Ascending aorta (tissue), 2 donors: ENCODE measurements around the gene MFAP1. TPM values are rescaled to one million over a fixed set of nuclear protein-coding genes. Genes with fewer than 3 reads are reported as not detected.

ENCODE experiments used
- DNase-seq, 2 donors: peaks; one replicate each; pipeline ENCODE4 v3.0.0-alpha.2; 2019; ENCODE audit warnings: low spot score in 2 of 2
- H3K27ac ChIP-seq, 2 donors: fragments of 200-600 bp; sonication (generic); one replicate each; pipeline ENCODE4 v1.5.1; 2016 to 2017; ENCODE audit warnings: mild to moderate bottlenecking in 1 of 2
- H3K27me3 ChIP-seq: fragments of 200-600 bp; sonication (generic); one replicate; pipeline ENCODE4 v1.5.1; 2017
- H3K36me3 ChIP-seq, 2 donors: fragments of 200-600 bp; sonication (generic); one replicate each; pipeline ENCODE4 v1.5.1; 2016
- H3K4me1 ChIP-seq, 2 donors: fragments of 200-600 bp; sonication (generic); one replicate each; pipeline ENCODE4 v1.5.1; 2016 to 2017; ENCODE audit warnings: mild to moderate bottlenecking in 1 of 2
- H3K4me3 ChIP-seq, 2 donors: fragments of 200-600 bp; sonication (generic); one replicate each; pipeline ENCODE4 v1.5.1; 2016 to 2017; ENCODE audit warnings: mild to moderate bottlenecking in 1 of 2
- H3K9me3 ChIP-seq, 2 donors: fragments of 200-600 bp; sonication (generic); one replicate each; pipeline ENCODE4 v1.5.1; 2016
- intact Hi-C: fragments of 100-400 bp; cut with DNase I; formaldehyde crosslinking; loops from one replicate; pipeline ENCODE4 v1.15.1; 2023
- total RNA-seq: library from RNA; depleted of rRNA; stranded (reverse); fragments of >200 nt; gene quantifications from one replicate; pipeline ENCODE4 v1.1.0, GENCODE V29; 2016
- TF ChIP-seq, protein P1 (sequence below), 3 experiments: fragments of 200-600 bp in 2 of 3; fragments of 450-650 bp in 1 of 3; sonication (generic) in 2 of 3; IDR thresholded peaks; one replicate each; pipeline ENCODE4 v1.5.1; 2016 to 2019; ENCODE audit warnings: antibody characterized with exemption in 3 of 3, mild to moderate bottlenecking in 1 of 3, moderate library complexity in 1 of 3

The MFAP1 gene
- total RNA-seq, 1 donor from 2014 or later, result 14.8 TPM

GRCh38 chr15:43789409-43789808 is 35.1 kb downstream of the MFAP1 start:
- DNase-seq, result no peak
- H3K27me3 ChIP-seq, result no peaks in the 10 kb centered on the region
- H3K27ac ChIP-seq, result no peak overlapping the region
- peaks cover 12 to 13% of the 10 kb centered on the region in 2 donors for H3K4me1 ChIP-seq
- H3K9me3 ChIP-seq, result no peaks in the 10 kb centered on the region
- TF ChIP-seq, protein P1, sequence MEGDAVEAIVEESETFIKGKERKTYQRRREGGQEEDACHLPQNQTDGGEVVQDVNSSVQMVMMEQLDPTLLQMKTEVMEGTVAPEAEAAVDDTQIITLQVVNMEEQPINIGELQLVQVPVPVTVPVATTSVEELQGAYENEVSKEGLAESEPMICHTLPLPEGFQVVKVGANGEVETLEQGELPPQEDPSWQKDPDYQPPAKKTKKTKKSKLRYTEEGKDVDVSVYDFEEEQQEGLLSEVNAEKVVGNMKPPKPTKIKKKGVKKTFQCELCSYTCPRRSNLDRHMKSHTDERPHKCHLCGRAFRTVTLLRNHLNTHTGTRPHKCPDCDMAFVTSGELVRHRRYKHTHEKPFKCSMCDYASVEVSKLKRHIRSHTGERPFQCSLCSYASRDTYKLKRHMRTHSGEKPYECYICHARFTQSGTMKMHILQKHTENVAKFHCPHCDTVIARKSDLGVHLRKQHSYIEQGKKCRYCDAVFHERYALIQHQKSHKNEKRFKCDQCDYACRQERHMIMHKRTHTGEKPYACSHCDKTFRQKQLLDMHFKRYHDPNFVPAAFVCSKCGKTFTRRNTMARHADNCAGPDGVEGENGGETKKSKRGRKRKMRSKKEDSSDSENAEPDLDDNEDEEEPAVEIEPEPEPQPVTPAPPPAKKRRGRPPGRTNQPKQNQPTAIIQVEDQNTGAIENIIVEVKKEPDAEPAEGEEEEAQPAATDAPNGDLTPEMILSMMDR (IDR thresholded peaks at IDR 0.05), result no peak
- peaks cover 9 to 10% of the 10 kb centered on the region in 2 donors for H3K36me3 ChIP-seq
- no peak overlapping the region for H3K4me3 ChIP-seq
- intact Hi-C loops, result no loop called here

- DNase-seq, result no peak
- Histone ChIP-seq H3K27me3 (no peaks in the 10 kb centered on the region), H3K4me1 (peaks cover 0 to 11% of the 10 kb centered on the region in 2 donors), H3K36me3 (peaks cover 0 to 3% of the 10 kb centered on the region in 2 donors), H3K27ac (no peak overlapping the region), H3K9me3 (no peaks in the 10 kb centered on the region), H3K4me3 (no peak overlapping the region)
- intact Hi-C loops, result loop anchor here (10.0 kb wide), 2 partner anchors 46 to 264 kb away; partner anchors contain the start of genes MAP1A, MFAP1 and WDR76
- TF ChIP-seq, protein P1 (IDR thresholded peaks at IDR 0.05), result no peak
These were observed 45.5 kb downstream of the MFAP1 start for GRCh38 chr15:43779016-43779415.

DNA sequence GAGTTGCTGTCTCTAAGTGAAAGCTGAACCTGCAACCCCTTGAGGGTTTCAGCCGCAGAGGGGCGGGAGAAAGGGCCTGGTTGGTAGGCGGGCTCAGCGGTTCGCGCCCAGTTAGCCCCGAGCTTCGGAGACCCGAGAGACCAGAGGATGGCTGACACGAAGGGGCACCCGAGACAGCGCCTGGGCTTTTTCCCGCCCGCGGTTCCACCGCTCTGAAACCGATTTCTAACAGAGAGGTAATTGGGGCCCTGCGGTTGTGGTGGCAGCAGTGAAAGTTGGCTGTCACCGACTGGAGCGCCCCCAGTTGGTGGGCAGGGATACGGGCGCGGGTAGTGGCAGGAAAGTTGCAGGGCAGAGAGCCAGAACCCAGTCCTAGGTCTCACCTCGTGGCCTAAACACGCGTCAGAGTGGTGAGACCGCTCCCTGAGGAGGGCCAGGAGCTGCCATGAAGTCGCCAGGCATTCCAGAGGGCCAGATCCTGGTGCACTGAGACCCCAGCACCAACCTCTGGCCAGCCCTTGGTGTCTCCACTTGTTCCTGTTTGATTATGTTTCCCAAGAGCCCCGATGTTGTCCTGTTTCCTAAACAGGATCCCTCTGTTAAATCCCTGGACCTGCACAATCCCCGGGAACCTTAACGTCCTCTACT is 47.1 kb downstream of the MFAP1 start:
- Histone ChIP-seq H3K9me3 (no peaks in the 10 kb centered on the region), H3K27ac (peak overlapping the region; percentile 88 to 92), H3K27me3 (no peaks in the 10 kb centered on the region), H3K4me1 (peaks cover 0 to 11% of the 10 kb centered on the region in 2 donors), H3K4me3 (peak overlapping the region; percentile 57 to 73), H3K36me3 (peaks cover 1 to 20% of the 10 kb centered on the region in 2 donors)
- intact Hi-C loops, result loop anchor here (1.0 to 10.0 kb wide), 3 partner anchors 15 to 263 kb away; partner anchors contain the start of genes MAP1A, MFAP1, SERF2 and WDR76
- TF ChIP-seq, protein P1 (IDR thresholded peaks at IDR 0.05), result peak; percentile 79 to 87 (median 84)
- DNase-seq, result peak; percentile 53 to 91

DNA sequence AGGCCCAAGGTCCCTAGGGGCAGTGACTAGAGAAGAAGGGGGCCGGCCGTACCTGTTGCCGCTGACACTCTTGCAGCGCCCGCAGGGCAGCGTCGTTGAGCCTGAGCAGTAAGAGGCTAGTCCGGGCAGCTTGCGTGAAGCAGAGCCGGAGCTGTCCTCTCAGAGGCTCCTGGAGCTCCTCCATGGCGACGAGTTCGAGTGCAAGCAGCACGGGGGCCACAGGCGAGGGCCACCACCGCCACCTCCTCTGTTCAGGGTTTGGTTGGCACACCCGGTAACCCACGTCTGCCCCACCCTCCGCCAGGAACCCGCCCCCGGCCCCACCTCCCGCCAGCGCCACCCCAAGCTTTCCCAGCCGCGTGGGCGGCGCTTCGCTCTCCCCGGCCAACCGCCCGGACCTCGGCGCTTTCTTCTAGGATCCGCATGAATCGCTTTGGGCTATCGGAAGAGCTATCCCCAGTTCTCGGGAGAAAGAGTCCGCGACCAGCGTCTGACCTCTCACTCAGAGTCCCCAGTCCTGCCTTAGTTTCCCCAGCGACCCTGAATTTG is 47.7 kb downstream of the MFAP1 start, which contains the start of gene ELL3:
TSS of gene ELL3 (minus strand) at position 249 of the 549 bp plus-strand sequence. CDS start at position 184, 65 bp downstream.
- intact Hi-C loops, result loop anchor here (1.0 to 10.0 kb wide), 3 partner anchors 16 to 262 kb away; partner anchors contain the start of genes MAP1A, MFAP1, SERF2 and WDR76
- TF ChIP-seq, protein P1 (IDR thresholded peaks at IDR 0.05), result no peak
- DNase-seq, result peak; percentile 32 to 88

DNA sequence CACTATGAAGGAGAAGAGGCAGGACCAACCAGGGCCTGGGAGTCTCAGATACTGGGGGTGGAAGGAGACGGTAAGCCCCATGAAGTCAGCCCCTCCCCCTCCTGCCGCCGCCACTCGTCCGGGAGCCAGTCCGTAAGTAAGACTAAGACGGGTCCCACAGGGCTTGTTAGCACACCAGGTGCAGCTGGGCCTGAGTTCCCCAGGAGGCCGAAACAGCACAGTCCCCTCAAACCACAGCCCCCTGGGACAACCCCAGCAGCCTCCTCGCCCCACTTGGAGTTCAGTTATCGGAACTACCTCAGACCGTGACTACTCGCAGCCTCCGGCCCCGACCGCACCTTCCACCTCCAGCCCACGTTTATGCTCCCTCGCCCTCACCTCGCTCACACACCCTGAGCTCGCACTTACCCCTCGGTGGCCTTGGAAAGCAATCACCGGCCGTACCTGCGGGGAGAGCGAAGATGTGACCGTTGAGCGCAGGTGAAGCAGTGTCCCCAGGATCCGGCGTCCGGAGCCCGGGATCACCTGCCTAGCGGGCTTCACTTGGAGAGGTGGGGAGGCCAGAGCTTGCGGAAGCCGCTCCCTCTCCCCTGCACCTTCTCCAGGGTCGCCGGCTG is 48.3 kb downstream of the MFAP1 start:
- DNase-seq, result no peak
- intact Hi-C loops, result loop anchor here (10.0 kb wide), 2 partner anchors 49 to 261 kb away; partner anchors contain the start of genes MAP1A, MFAP1 and WDR76
- Histone ChIP-seq H3K27ac (peak overlapping the region; percentile 88 to 92), H3K36me3 (peaks cover 11 to 32% of the 10 kb centered on the region in 2 donors), H3K9me3 (no peaks in the 10 kb centered on the region), H3K4me3 (peak overlapping the region; percentile 57 to 73), H3K4me1 (peaks cover 0 to 11% of the 10 kb centered on the region in 2 donors), H3K27me3 (no peaks in the 10 kb centered on the region)
- TF ChIP-seq, protein P1 (IDR thresholded peaks at IDR 0.05), result no peak

More for the DNA sequence above, 47.7 kb downstream of the MFAP1 start, which contains the start of gene ELL3:
- H3K27me3 ChIP-seq, result no peaks in the 10 kb centered on the region
- H3K4me1 ChIP-seq, result peaks cover 0 to 11% of the 10 kb centered on the region in 2 donors
- peak within 1 kb of the TSS; percentile 57 to 73 for H3K4me3 ChIP-seq
- no peaks in the 10 kb centered on the region for H3K9me3 ChIP-seq
- peaks cover 6 to 26% of the 10 kb centered on the region in 2 donors for H3K36me3 ChIP-seq
- peak within 1 kb of the TSS; percentile 88 to 92 for H3K27ac ChIP-seq
